Activated naive CD4-positive, alpha-beta T cell treated with anti-CD3 and anti-CD28 coated beads, Interleukin-2, amount 50 U/mL, for 72 hours (primary cell): ENCODE measurements around the gene ANP32D. TPM values are rescaled to one million over a fixed set of nuclear protein-coding genes. Genes with fewer than 3 reads are reported as not detected.
A peak's percentile ranks its signal among the peaks of the same experiment; 100 is the strongest.
"Not testable (repeated sequence)": the region's sequence is repeated elsewhere in the genome, so short reads cannot be mapped to it uniquely, and the experiment has no call there.

Source experiments
- ATAC-seq, 2 donors: fragments of 150-1000 bp; cut with Tn5 transposase; 2 replicates each; pipeline ENCODE4 v1.10.0; 2021; ENCODE audit warnings: mild to moderate bottlenecking in 2 of 2, moderate library complexity in 2 of 2
- DNase-seq, 2 donors: peaks; one replicate each; pipeline ENCODE4 v3.0.0; 2021 to 2022; ENCODE audit warnings: low spot score in 2 of 2
- H3K27ac Mint-ChIP-seq, 2 donors: one replicate each; pipeline ENCODE4 v1.8.0; 2022; ENCODE audit warnings: mild to moderate bottlenecking in 2 of 2, mixed read lengths in 2 of 2
- H3K36me3 Mint-ChIP-seq, 2 donors: one replicate each; pipeline ENCODE4 v1.8.0; 2022; ENCODE audit warnings: mixed read lengths in 2 of 2
- H3K9me3 Mint-ChIP-seq, 2 donors: one replicate each; pipeline ENCODE4 v1.8.0; 2022; ENCODE audit warnings: mixed read lengths in 2 of 2
- total RNA-seq, 2 donors: library from RNA; stranded (reverse); gene quantifications; one replicate each; pipeline ENCODE4 v1.2.3, GENCODE V29; 2022

Gene ANP32D
- total RNA-seq, 2 donors from 2014 or later, result not detected

GRCh38 chr12:48482930-48483329 is 10.6 kb downstream of the ANP32D start:
- no peak for ATAC-seq
- no peak for DNase-seq
- H3K36me3 Mint-ChIP-seq, result no peaks in the 10 kb centered on the region
- no peak overlapping the region for H3K27ac Mint-ChIP-seq
- peaks cover 0 to 3% of the 10 kb centered on the region in 2 donors for H3K9me3 Mint-ChIP-seq

GRCh38 chr12:48486261-48486660 is 13.9 kb downstream of the ANP32D start:
- no peaks in the 10 kb centered on the region for H3K36me3 Mint-ChIP-seq

GRCh38 chr12:48486679-48487078 is 14.3 kb downstream of the ANP32D start:
- DNase-seq (no peak), ATAC-seq (no peak)
- Mint-ChIP-seq H3K9me3 (no peaks in the 10 kb centered on the region), H3K36me3 (no peaks in the 10 kb centered on the region), H3K27ac (no peak overlapping the region)

More at GRCh38 chr12:48486261-48486660, 13.9 kb downstream of the ANP32D start:
- Mint-ChIP-seq H3K27ac (no peak overlapping the region), H3K9me3 (no peaks in the 10 kb centered on the region)
- ATAC-seq, result no peak
- no peak for DNase-seq

GRCh38 chr12:48489012-48489411 is 16.7 kb downstream of the ANP32D start:
- H3K9me3 Mint-ChIP-seq, result no peaks in the 10 kb centered on the region
- ATAC-seq (peak; percentile 97 to 100), DNase-seq (no peak)
- no peak overlapping the region for H3K27ac Mint-ChIP-seq
- H3K36me3 Mint-ChIP-seq, result no peaks in the 10 kb centered on the region

- DNase-seq, H3K27ac Mint-ChIP-seq, H3K9me3 Mint-ChIP-seq, H3K36me3 Mint-ChIP-seq, ATAC-seq: not testable (repeated sequence)
These were observed 17.1 kb downstream of the ANP32D start for GRCh38 chr12:48489456-48489855.

- H3K36me3 Mint-ChIP-seq, H3K9me3 Mint-ChIP-seq, H3K27ac Mint-ChIP-seq, DNase-seq, ATAC-seq: not testable (repeated sequence)
These were observed 27.9 kb downstream of the ANP32D start for GRCh38 chr12:48500281-48500680.

- not testable (repeated sequence) for DNase-seq, H3K9me3 Mint-ChIP-seq
These were observed 34.5 kb downstream of the ANP32D start for GRCh38 chr12:48506836-48507235.

GRCh38 chr12:48508987-48509386 is 36.6 kb downstream of the ANP32D start:
- DNase-seq (no peak), ATAC-seq (no peak)
- Mint-ChIP-seq H3K36me3 (peaks cover 5 to 16% of the 10 kb centered on the region in 2 donors), H3K27ac (no peak overlapping the region), H3K9me3 (peaks cover 6 to 7% of the 10 kb centered on the region in 2 donors)

More at GRCh38 chr12:48506836-48507235, 34.5 kb downstream of the ANP32D start:
- peaks cover 5 to 16% of the 10 kb centered on the region in 2 donors for H3K36me3 Mint-ChIP-seq
- H3K27ac Mint-ChIP-seq, ATAC-seq: not testable (repeated sequence)

GRCh38 chr12:48510111-48510510 is 37.8 kb downstream of the ANP32D start:
- Mint-ChIP-seq H3K9me3 (peaks cover 6 to 14% of the 10 kb centered on the region in 2 donors), H3K27ac (no peak overlapping the region), H3K36me3 (peaks cover 5 to 27% of the 10 kb centered on the region in 2 donors)
- ATAC-seq, result no peak
- DNase-seq, result no peak

GRCh38 chr12:48512855-48513254 is 40.5 kb downstream of the ANP32D start:
- peaks cover 6 to 8% of the 10 kb centered on the region in 2 donors for H3K9me3 Mint-ChIP-seq
- DNase-seq (peak in 1 of 2 donors; percentile 8), ATAC-seq (peak; percentile 97 to 99)
- peak overlapping the region; percentile 18 to 42 for H3K27ac Mint-ChIP-seq
- H3K36me3 Mint-ChIP-seq, result peaks cover 5 to 21% of the 10 kb centered on the region in 2 donors

- Mint-ChIP-seq H3K27ac (no peak overlapping the region), H3K9me3 (peaks cover 6 to 8% of the 10 kb centered on the region in 2 donors), H3K36me3 (peaks cover 5 to 21% of the 10 kb centered on the region in 2 donors)
- DNase-seq, result no peak
- ATAC-seq, result no peak
These were observed 42.4 kb downstream of the ANP32D start for GRCh38 chr12:48514728-48515127.

- H3K27ac Mint-ChIP-seq, ATAC-seq, DNase-seq, H3K36me3 Mint-ChIP-seq, H3K9me3 Mint-ChIP-seq: not testable (repeated sequence)
These were observed 48.0 kb downstream of the ANP32D start for GRCh38 chr12:48520381-48520780.

Other genes starting within 250 kb of the ANP32D start
- 1 to 10 TPM; 6.4 to 9.2 TPM for gene ZNF641, start 121.6 kb upstream of the ANP32D start, total RNA-seq
- not detected for gene C12orf54, start 9.9 kb downstream of the ANP32D start, total RNA-seq
- gene OR8S1, start 53.1 kb downstream of the ANP32D start, total RNA-seq, result not detected
- not detected for gene LALBA, start 97.5 kb downstream of the ANP32D start, total RNA-seq
- gene KANSL2, start 209.7 kb downstream of the ANP32D start, total RNA-seq, result 10 to 100 TPM; 45.9 to 58.5 TPM
- gene CCNT1, start 244.1 kb downstream of the ANP32D start, total RNA-seq, result 10 to 100 TPM; 72.9 to 88.2 TPM